ENCODE measurements around the gene PRC1. TPM values are rescaled to one million over a fixed set of nuclear protein-coding genes. Genes with fewer than 3 reads are reported as not detected.

The PRC1 gene
- total and polyA plus RNA-seq, 2 experiments from 2014 or later = 20.1 to 209 TPM

GRCh38 chr15:90949979-90950675, 44.2 kb downstream of the PRC1 start:
- no peaks in the 10 kb centered on the region for H3K9me3 ChIP-seq (ENCODE audit: low read depth)
- no peaks in the 10 kb centered on the region for H3K27me3 ChIP-seq
- no peak overlapping the region for H3K27ac ChIP-seq
- no peaks in the 10 kb centered on the region for H3K4me1 ChIP-seq (ENCODE audit: low read depth)
- TF ChIP-seq CTCF (IDR thresholded peaks at IDR 0.05; ENCODE audit: low read depth, low read length) = no peak
- DNase-seq (ENCODE audit: low read depth in 1 of 2, low spot score in 1 of 2) = no peak
- H3K36me3 ChIP-seq = peaks cover 39% of the 10 kb centered on the region
- H3K4me3 ChIP-seq = no peak overlapping the region

- no peak for DNase-seq (ENCODE audit: low read depth in 1 of 2, low spot score in 1 of 2)
- no peaks in the 10 kb centered on the region for H3K4me1 ChIP-seq (ENCODE audit: low read depth)
- H3K9me3 ChIP-seq (ENCODE audit: low read depth) = no peaks in the 10 kb centered on the region
- peaks cover 45% of the 10 kb centered on the region for H3K36me3 ChIP-seq
- no peak overlapping the region for H3K4me3 ChIP-seq
- TF ChIP-seq CTCF (IDR thresholded peaks at IDR 0.05; ENCODE audit: low read depth, low read length) = no peak
- no peaks in the 10 kb centered on the region for H3K27me3 ChIP-seq
- no peak overlapping the region for H3K27ac ChIP-seq
Observed at GRCh38 chr15:90948506-90948905, 45.8 kb downstream of the PRC1 start.

GRCh38 chr15:90947577-90948357, 46.6 kb downstream of the PRC1 start:
- H3K4me3 ChIP-seq = no peak overlapping the region
- H3K27me3 ChIP-seq = no peaks in the 10 kb centered on the region
- TF ChIP-seq CTCF (IDR thresholded peaks at IDR 0.05; ENCODE audit: low read depth, low read length) = no peak
- no peak overlapping the region for H3K27ac ChIP-seq
- H3K4me1 ChIP-seq (ENCODE audit: low read depth) = no peaks in the 10 kb centered on the region
- H3K9me3 ChIP-seq (ENCODE audit: low read depth) = no peaks in the 10 kb centered on the region
- H3K36me3 ChIP-seq = peaks cover 48% of the 10 kb centered on the region
- no peak for DNase-seq (ENCODE audit: low read depth in 1 of 2, low spot score in 1 of 2)

- H3K4me3 ChIP-seq = no peak overlapping the region
- peaks cover 54% of the 10 kb centered on the region for H3K36me3 ChIP-seq
- H3K27me3 ChIP-seq = no peaks in the 10 kb centered on the region
- TF ChIP-seq CTCF (IDR thresholded peaks at IDR 0.05; ENCODE audit: low read depth, low read length) = no peak
- no peaks in the 10 kb centered on the region for H3K9me3 ChIP-seq (ENCODE audit: low read depth)
- H3K27ac ChIP-seq = no peak overlapping the region
- no peaks in the 10 kb centered on the region for H3K4me1 ChIP-seq (ENCODE audit: low read depth)
- DNase-seq (ENCODE audit: low read depth in 1 of 2, low spot score in 1 of 2) = no peak
Observed at GRCh38 chr15:90946941-90947576, 47.3 kb downstream of the PRC1 start.

- Histone ChIP-seq H3K27ac (no peak overlapping the region), H3K4me1 (ENCODE audit: low read depth) (no peaks in the 10 kb centered on the region), H3K27me3 (no peaks in the 10 kb centered on the region), H3K9me3 (ENCODE audit: low read depth) (no peaks in the 10 kb centered on the region), H3K4me3 (no peak overlapping the region), H3K36me3 (peaks cover 51% of the 10 kb centered on the region)
- no peak for DNase-seq (ENCODE audit: low read depth in 1 of 2, low spot score in 1 of 2)
- TF ChIP-seq CTCF (IDR thresholded peaks at IDR 0.05; ENCODE audit: low read depth, low read length) = no peak
Observed at GRCh38 chr15:90946538-90946937, 47.8 kb downstream of the PRC1 start.

Measured in cardiac muscle cell (in vitro differentiated cells and primary cell).